T47D (cell line): ENCODE measurements around the gene DOCK6.
A peak's percentile ranks its signal among the peaks of the same experiment; 100 is the strongest.

ENCODE experiments used
- DNase-seq, 2 experiments: peaks; one replicate each; pipeline versions ENCODE4 v3.0.0 to v3.0.0-alpha.2; 2011 to 2012; ENCODE audit warnings: low read depth in 1 of 2, low spot score in 1 of 2
- JUND ChIP-seq: IDR thresholded peaks from 2 replicates; pipeline ENCODE4 v1.6.1; 2012; ENCODE audit warnings: low read depth
- in situ Hi-C: cut with HindIII; loops from 2 replicates; pipeline ENCODE4 v1.10.0; 2016; ENCODE audit warnings: low sequenced_read_pairs, low pct_unique_long_range_greater_than_20kb

Gene DOCK6

GRCh38 chr19:11248852-11249251 lies 13.5 kb downstream of the DOCK6 start:
- no peak for DNase-seq
- in situ Hi-C loops, result no loop called here
- TF ChIP-seq JUND, result no peak

DNA sequence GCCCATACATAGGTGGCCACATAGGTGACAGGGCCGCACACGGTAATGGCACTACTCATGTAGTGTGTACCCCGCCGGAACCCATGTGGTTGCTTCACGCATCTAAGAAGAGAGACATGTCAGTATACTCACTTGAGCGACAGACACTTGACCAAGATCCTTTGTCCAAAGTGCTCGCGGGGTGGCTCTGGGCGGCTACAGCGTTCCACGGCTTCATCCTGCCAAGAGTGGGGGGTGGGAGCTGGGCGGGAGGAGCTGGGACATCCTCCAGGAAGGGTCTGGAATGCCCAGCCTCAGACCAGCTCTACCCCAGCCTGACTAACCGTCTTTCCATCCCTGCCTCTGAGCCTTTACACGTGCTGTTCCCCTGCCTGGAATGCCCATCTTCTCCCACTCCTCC lies 14.4 kb downstream of the DOCK6 start:
- no peak for TF ChIP-seq JUND
- in situ Hi-C loops, result no loop called here
- no peak for DNase-seq

- DNase-seq, result no peak
- TF ChIP-seq JUND, result no peak
- in situ Hi-C loops, result no loop called here
These were observed 14.9 kb downstream of the DOCK6 start for GRCh38 chr19:11247391-11247790.

- no peak for DNase-seq
- in situ Hi-C loops, result no loop called here
- no peak for TF ChIP-seq JUND
These were observed 15.4 kb downstream of the DOCK6 start for GRCh38 chr19:11246941-11247340.

GRCh38 chr19:11244846-11245589 lies 17.3 kb downstream of the DOCK6 start:
- in situ Hi-C loops, result no loop called here
- no peak for TF ChIP-seq JUND
- no peak for DNase-seq

DNA sequence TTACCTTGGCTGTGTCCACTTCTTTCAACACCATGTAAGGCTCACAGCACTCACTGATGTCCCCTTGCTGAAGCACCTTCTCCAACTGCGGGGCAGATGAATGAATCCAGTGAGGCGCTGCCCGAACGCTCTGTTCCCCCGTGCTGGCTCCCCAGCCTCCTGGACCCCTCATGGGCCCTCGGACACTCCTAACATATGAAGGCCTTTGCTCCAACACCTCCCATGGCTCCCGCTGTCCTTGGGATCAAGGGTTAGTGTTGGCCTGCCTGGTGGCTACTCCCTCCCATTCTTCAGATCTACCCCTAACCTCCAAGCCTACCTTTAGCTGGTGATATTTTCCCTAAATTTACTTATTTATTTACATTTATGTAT lies 18.5 kb downstream of the DOCK6 start:
- in situ Hi-C loops, result no loop called here
- TF ChIP-seq JUND, result no peak
- no peak for DNase-seq

- peak; percentile 83 to 94 for DNase-seq
- in situ Hi-C loops, result no loop called here
- no peak for TF ChIP-seq JUND
These were observed 19.2 kb downstream of the DOCK6 start for GRCh38 chr19:11242864-11243797.

DNA sequence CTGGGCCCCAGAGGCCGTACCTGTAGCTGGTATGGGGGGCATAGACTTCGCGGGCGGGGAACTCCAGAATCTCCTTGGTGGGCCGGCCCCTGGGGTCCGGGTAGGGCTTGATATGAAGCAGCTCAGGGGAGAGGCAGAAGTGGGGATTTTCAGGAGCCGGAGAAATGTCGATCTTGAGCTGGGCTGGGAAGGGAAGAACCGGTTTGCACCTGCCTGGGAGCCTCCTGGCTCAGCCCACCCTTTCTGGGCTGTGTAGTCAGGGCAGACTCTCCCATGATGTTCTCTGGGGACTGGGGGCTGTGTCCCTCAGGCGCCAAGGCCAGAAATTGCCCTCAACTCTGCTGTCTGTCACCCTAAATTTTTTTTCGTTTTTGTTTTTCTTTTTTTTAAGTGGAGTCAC lies 20.3 kb downstream of the DOCK6 start:
- in situ Hi-C loops, result no loop called here
- TF ChIP-seq JUND, result no peak
- no peak for DNase-seq

- in situ Hi-C loops, result no loop called here
- TF ChIP-seq JUND, result no peak
- DNase-seq, result no peak
These were observed 22.3 kb downstream of the DOCK6 start for GRCh38 chr19:11240008-11240444.

GRCh38 chr19:11239377-11240000 lies 22.8 kb downstream of the DOCK6 start, which contains the start of gene ANGPTL8:
Gene ANGPTL8 (plus strand): TSS chr19:11239619. CDS start chr19:11239638, 19 bp downstream.
- no peak for TF ChIP-seq JUND
- in situ Hi-C loops, result no loop called here
- DNase-seq, result no peak

DNA sequence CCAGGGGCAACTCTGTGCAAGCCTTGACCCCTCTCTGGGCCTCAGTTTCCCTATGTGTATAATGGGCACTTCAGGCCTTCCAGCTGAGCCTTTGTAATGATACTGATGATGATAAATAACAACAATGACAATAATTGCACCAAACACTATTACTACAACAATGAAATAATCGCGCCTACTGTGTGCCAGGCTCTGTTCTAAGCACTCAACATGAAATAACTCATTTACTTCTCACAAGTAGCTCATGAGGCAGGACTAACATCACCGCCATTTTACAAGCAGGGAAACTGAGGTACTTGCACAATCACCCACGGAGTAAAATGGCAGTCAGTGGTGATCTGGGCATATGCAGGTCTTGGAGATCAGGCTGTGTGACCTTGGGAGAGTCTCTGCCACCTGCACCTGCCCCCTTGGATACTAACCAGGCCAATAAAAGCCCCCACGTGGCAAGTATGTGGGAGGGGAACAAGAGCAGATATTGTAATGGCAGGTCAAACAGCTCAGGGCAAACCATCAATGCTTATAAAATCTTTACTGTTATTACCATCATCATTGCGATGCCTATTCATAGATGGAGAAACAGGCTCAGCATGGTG lies 23.4 kb downstream of the DOCK6 start:
- TF ChIP-seq JUND, result no peak
- in situ Hi-C loops, result no loop called here
- DNase-seq, result no peak

- no peak for DNase-seq
- no peak for TF ChIP-seq JUND
- in situ Hi-C loops, result no loop called here
These were observed 24.3 kb downstream of the DOCK6 start for GRCh38 chr19:11238041-11238440.

DNA sequence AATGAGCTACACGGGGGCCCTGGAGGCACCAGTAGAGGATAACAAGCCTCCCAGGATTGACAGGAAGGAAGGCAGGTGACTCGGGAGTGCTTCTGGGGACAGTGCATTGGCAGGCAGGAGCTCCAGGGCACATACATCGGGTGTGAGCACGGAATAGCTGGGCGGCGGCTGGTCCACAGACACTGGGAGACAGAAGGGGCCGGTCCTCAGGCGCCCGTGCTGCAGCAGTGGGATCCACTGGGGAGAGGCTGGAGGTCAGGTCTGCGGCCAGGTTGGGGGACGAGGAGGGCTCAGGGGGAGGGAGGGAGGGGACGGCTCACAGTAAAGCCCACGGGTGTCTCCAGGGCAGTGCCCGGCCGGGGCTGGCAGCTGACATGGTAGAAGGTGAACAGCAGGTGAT lies 25.0 kb downstream of the DOCK6 start:
- in situ Hi-C loops, result no loop called here
- no peak for DNase-seq
- TF ChIP-seq JUND, result no peak
